Activated naive CD8-positive, alpha-beta T cell treated with anti-CD3 and anti-CD28 coated beads, Interleukin-2, amount 10 ng/mL, durations not matched to agents 7 days and 5 days (primary cell): ENCODE measurements around the gene KCNA2. TPM values are rescaled to one million over a fixed set of nuclear protein-coding genes. Genes with fewer than 3 reads are reported as not detected.

Experiments used
- ATAC-seq: fragments of 150-1000 bp; cut with Tn5 transposase; one replicate; pipeline ENCODE4 v1.10.0; 2021; ENCODE audit warnings: low read depth, moderate library complexity
- POLR2A ChIA-PET: fragments of 350-600 bp; sonication (Branson Sonifier 250); formaldehyde crosslinking; loops from one replicate; lab custom pipeline; 2021; ENCODE audit warnings: antibody characterized with exemption; lab: Charles Lee
- DNase-seq: peaks from one replicate; pipeline ENCODE4 v3.0.0; 2021
- H3K27ac Mint-ChIP-seq: one replicate; pipeline ENCODE4 v1.8.0; 2022; ENCODE audit warnings: mild to moderate bottlenecking, mixed read lengths
- H3K27me3 Mint-ChIP-seq: one replicate; pipeline ENCODE4 v1.8.0; 2022; ENCODE audit warnings: mild to moderate bottlenecking, moderate library complexity, mixed read lengths
- H3K36me3 Mint-ChIP-seq: one replicate; pipeline ENCODE4 v1.8.0; 2021; ENCODE audit warnings: mild to moderate bottlenecking, mixed read lengths
- H3K4me1 Mint-ChIP-seq: one replicate; pipeline ENCODE4 v1.8.0; 2021; ENCODE audit warnings: mixed read lengths
- H3K4me3 Mint-ChIP-seq: one replicate; pipeline ENCODE4 v1.8.0; 2022; ENCODE audit warnings: mild to moderate bottlenecking, moderate library complexity, mixed read lengths
- H3K9me3 Mint-ChIP-seq: one replicate; pipeline ENCODE4 v1.8.0; 2021; ENCODE audit warnings: mixed read lengths
- total RNA-seq, 2 experiments: library from RNA; stranded (reverse); gene quantifications; one replicate each; pipeline ENCODE4 v1.2.3, GENCODE V29; 2021

Gene KCNA2
- total RNA-seq, 2 experiments from 2014 or later: 1.1 to 1.6 TPM

GRCh38 chr1:110636149-110636935 is 30.2 kb upstream of the KCNA2 start:
- peak overlapping the region; percentile 91 for H3K27ac Mint-ChIP-seq
- peak overlapping the region; percentile 65 for H3K4me3 Mint-ChIP-seq
- POLR2A ChIA-PET: interaction anchor here (1.1 to 5.7 kb wide), 5 partner anchors 11 to 239 kb away, joined by 3 to 76 read pairs (median 4); partner anchors contain the start of gene KCNA3
- peaks cover 13% of the 10 kb centered on the region for H3K36me3 Mint-ChIP-seq
- DNase-seq (no peak), ATAC-seq (no peak)
- H3K27me3 Mint-ChIP-seq: no peaks in the 10 kb centered on the region
- peaks cover 67% of the 10 kb centered on the region for H3K4me1 Mint-ChIP-seq
- H3K9me3 Mint-ChIP-seq: peaks cover 5% of the 10 kb centered on the region

GRCh38 chr1:110635434-110635833 is 29.3 kb upstream of the KCNA2 start:
- Mint-ChIP-seq H3K27ac (peak overlapping the region; percentile 91), H3K9me3 (peaks cover 4% of the 10 kb centered on the region), H3K36me3 (peaks cover 11% of the 10 kb centered on the region), H3K4me3 (peak overlapping the region; percentile 65), H3K27me3 (no peaks in the 10 kb centered on the region), H3K4me1 (peaks cover 65% of the 10 kb centered on the region)
- DNase-seq (no peak), ATAC-seq (no peak)
- POLR2A ChIA-PET: interaction anchor here (0.8 to 5.7 kb wide), 5 partner anchors 12 to 240 kb away, joined by 3 to 76 read pairs (median 6); partner anchors contain the start of gene KCNA3

DNA sequence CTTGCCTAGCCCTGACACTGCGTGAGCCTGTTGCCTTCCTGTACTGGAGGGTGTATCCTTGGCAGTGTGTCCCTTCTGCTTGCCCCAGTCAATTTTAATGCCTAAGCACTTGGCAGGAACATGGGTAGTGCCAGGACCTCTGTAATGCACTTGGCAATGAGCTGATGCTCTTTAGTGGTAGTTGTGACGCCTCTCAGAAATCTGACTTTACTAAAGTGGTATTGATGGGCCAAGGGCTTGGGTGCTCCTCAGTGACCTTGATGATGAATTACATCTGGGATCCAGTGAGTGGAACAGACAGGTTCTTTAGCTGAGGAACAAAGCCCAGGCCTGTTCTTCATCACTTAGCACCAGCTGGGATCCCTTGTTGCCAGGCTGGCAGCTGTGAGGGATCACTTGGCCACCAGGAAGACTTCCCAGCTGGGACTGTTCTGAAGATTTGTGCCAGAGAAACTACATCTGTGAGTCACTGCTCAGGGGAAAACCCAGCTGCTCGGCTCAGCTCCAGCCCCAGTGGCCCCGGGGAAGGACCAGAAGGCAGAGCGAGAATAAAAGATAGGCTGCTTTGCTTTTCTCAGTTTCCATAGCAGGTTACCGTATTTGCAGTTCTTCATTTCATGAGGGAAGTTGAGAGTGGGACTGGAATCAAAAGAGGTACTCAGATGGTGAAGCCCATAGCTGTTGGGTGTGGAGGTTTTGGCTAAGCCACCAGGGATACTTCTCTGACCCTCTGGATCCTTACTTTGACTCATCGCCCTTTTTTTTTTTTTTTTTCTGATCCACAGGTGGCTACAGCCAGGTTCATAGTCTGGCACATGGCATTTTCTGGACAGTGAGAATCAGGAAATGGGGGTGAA is 28.5 kb upstream of the KCNA2 start:
- H3K27me3 Mint-ChIP-seq: no peaks in the 10 kb centered on the region
- H3K9me3 Mint-ChIP-seq: peaks cover 1% of the 10 kb centered on the region
- H3K4me1 Mint-ChIP-seq: peaks cover 61% of the 10 kb centered on the region
- POLR2A ChIA-PET: interaction anchor here (0.7 to 5.7 kb wide), 9 partner anchors 12 to 1080 kb away, joined by 3 to 76 read pairs (median 5); partner anchors contain the start of gene KCNA3
- peaks cover 4% of the 10 kb centered on the region for H3K36me3 Mint-ChIP-seq
- peak overlapping the region; percentile 65 for H3K4me3 Mint-ChIP-seq
- H3K27ac Mint-ChIP-seq: peak overlapping the region; percentile 91
- ATAC-seq (peak; percentile 11), DNase-seq (peak; percentile 55)

- Mint-ChIP-seq H3K36me3 (peaks cover 2% of the 10 kb centered on the region), H3K27me3 (no peaks in the 10 kb centered on the region), H3K27ac (peak overlapping the region; percentile 91), H3K9me3 (no peaks in the 10 kb centered on the region), H3K4me1 (peaks cover 59% of the 10 kb centered on the region), H3K4me3 (peak overlapping the region; percentile 65)
- DNase-seq (no peak), ATAC-seq (no peak)
- POLR2A ChIA-PET: interaction anchor here (0.7 to 5.7 kb wide), 6 partner anchors 13 to 580 kb away, joined by 3 to 76 read pairs (median 8); partner anchors contain the start of gene KCNA3
Observed at GRCh38 chr1:110634086-110634454, 27.9 kb upstream of the KCNA2 start.

GRCh38 chr1:110633646-110634030 is 27.5 kb upstream of the KCNA2 start:
- Mint-ChIP-seq H3K9me3 (no peaks in the 10 kb centered on the region), H3K27ac (peak overlapping the region; percentile 91), H3K4me3 (peak overlapping the region; percentile 56), H3K36me3 (peaks cover 2% of the 10 kb centered on the region), H3K4me1 (peaks cover 58% of the 10 kb centered on the region), H3K27me3 (no peaks in the 10 kb centered on the region)
- POLR2A ChIA-PET: interaction anchor here (0.7 to 5.7 kb wide), 5 partner anchors 13 to 581 kb away, joined by 3 to 76 read pairs (median 10); partner anchors contain the start of gene KCNA3
- ATAC-seq: no peak
- no peak for DNase-seq

DNA sequence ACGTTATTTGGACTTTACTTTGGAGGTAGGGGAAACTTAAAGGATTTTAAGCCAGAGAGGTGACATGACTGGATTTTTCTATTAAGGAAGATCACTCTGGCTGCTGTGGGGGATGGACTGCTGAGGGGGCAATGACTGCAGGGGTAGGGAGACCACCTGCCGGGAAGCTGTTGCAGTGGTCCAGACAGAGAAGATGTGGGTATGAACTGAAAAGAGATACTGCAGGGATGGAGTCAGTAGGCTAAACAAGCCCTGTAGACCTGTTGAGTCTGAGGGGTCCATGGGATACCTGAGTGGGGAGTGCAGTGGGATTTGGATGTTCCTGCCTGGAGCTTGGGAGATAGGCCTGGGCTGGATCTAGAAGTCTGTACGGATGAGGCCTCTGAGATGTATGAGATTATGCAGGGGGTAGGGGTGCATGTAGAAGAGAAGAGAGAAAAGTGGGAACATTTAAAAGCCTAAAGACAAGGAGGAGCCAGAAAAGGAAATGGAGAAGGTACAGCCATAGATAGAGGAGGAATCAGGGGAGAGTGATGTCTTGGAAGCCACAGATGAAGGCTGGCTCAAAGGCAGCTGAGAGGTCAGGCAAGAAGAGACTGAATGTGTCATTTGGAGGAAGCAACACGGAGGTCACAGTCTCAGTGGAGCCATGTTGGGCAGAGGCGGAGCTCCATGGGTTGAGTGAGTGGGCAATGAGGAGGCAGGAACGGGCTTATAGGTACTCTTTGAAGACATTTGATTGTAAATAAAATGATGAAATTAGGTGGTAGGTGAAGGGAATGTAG is 25.9 kb upstream of the KCNA2 start:
- H3K9me3 Mint-ChIP-seq: no peaks in the 10 kb centered on the region
- ATAC-seq: no peak
- H3K4me1 Mint-ChIP-seq: peaks cover 58% of the 10 kb centered on the region
- H3K36me3 Mint-ChIP-seq: peaks cover 8% of the 10 kb centered on the region
- POLR2A ChIA-PET: interaction anchor here (0.9 to 5.0 kb wide), 6 partner anchors 12 to 155 kb away, joined by 3 to 65 read pairs (median 18); partner anchors contain the start of gene KCNA3
- H3K27ac Mint-ChIP-seq: no peak overlapping the region
- no peak overlapping the region for H3K4me3 Mint-ChIP-seq
- DNase-seq: no peak
- H3K27me3 Mint-ChIP-seq: no peaks in the 10 kb centered on the region

DNA sequence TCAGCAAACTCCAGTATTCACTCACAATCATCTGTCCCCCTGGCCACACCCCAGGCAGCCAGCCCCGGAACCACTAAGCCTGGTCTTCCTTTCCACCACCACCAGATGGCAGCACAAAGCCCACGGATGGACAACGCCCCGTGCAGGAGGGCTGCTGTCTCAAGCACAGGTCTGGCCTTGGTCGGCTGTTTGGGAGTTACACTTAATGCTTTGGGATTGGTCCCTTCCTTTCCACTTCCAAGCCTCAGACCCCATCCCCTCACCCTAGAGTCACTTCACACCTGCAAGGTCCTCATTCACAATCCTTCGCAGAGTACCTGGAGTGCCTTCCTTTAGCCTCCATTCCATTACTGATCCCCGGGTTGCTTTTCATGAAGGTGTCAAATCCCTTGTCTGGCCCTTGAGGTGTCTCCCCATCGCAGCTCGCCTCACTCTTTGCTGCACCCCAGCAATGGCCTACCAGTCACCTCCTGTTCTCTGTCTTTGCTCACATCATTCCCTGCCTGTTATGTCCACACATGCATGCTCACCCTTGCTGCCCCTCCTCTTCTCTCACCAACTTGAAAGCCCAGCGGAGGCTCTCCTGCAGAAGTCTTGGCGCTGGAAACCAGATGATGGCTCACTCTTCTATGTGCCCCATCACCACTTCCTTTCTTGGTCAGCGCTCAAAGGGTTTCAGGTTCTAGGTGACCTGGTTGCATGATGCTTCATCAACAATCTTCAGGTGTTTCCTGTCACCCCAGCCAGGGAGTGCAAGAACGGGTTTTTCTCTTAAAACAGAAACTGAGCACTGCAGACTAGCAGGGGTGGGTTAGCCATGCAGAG is 24.9 kb upstream of the KCNA2 start:
- Mint-ChIP-seq H3K4me1 (peaks cover 60% of the 10 kb centered on the region), H3K27me3 (no peaks in the 10 kb centered on the region)
- POLR2A ChIA-PET: interaction anchor here (0.9 to 5.0 kb wide), 6 partner anchors 11 to 156 kb away, joined by 3 to 65 read pairs (median 18); partner anchors contain the start of gene KCNA3

DNA sequence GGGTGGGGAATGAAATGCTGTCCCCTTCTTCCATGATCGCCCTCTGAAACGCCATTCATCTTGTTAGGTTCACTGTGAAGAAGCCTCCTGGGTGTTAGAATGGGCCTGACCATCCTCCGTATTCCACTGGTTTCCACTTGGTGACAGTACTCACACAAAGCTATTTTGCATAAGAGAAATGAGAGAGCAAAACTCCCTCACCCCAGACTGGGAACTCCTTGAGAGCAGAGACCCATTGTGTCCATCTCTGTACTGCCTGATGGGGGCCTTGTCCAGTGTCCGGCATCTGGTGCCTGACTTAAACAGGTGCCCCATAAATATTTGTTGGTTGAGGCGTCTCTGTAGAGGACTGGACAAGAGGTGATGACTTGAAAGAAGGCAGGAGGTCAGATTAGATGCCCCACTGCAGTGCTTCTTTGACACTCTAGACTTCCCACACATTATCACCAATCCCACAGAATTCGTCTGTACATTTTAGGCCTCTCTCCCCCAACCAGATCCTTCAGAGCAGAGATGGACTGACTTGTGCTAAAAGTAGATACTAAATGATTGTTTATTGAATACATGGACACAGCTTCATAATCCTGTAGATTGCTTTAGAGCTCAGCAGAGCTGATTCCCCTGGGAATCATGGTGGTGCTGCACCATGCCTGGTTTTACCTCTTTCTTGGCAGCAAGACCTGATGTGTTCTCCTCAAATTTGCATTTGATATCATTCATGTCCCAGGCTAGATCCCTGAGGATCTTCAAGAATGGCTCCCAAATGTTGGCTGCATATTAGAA is 22.4 kb upstream of the KCNA2 start:
- Mint-ChIP-seq H3K27ac (peak overlapping the region; percentile 2), H3K4me3 (no peak overlapping the region), H3K27me3 (peaks cover 1% of the 10 kb centered on the region), H3K4me1 (peaks cover 38% of the 10 kb centered on the region), H3K9me3 (peaks cover 3% of the 10 kb centered on the region), H3K36me3 (peaks cover 15% of the 10 kb centered on the region)
- DNase-seq (no peak), ATAC-seq (no peak)
- POLR2A ChIA-PET: interaction anchor here (1.6 to 5.0 kb wide), 2 partner anchors 8 to 19 kb away, joined by 4 to 34 read pairs; no protein-coding TSS in a partner anchor

More for the DNA sequence above, 24.9 kb upstream of the KCNA2 start:
- Mint-ChIP-seq H3K9me3 (no peaks in the 10 kb centered on the region), H3K27ac (no peak overlapping the region), H3K4me3 (no peak overlapping the region), H3K36me3 (peaks cover 12% of the 10 kb centered on the region)
- DNase-seq (peak; percentile 87), ATAC-seq (peak; percentile 78)

- DNase-seq (no peak), ATAC-seq (no peak)
- Mint-ChIP-seq H3K27me3 (peaks cover 2% of the 10 kb centered on the region), H3K36me3 (peaks cover 19% of the 10 kb centered on the region), H3K4me1 (peaks cover 32% of the 10 kb centered on the region), H3K4me3 (peak overlapping the region; percentile 11), H3K9me3 (peaks cover 3% of the 10 kb centered on the region), H3K27ac (no peak overlapping the region)
- POLR2A ChIA-PET: interaction anchor here (0.7 to 5.0 kb wide), 3 partner anchors 8 to 605 kb away, joined by 3 to 34 read pairs (median 4); no protein-coding TSS in a partner anchor
Observed at GRCh38 chr1:110627764-110628163, 21.6 kb upstream of the KCNA2 start.

DNA sequence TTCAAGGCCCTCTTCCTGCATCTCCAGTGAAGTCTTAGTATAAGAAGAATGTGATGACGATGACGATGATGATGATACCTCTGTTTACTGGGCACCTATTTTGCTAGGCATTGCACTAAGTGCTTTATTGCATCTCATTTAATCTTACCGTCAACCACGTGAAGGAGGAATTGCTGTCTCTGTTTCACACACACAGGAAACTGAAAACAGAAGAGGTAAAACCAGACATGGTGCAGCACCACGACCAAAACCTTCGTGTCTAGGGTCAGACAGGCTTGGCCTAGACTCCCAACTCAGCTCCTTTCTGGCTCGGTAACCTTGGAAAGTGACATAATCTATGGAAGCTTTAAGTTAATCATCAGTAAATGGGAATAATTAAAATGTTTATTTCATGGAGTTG is 20.7 kb upstream of the KCNA2 start:
- peaks cover 32% of the 10 kb centered on the region for H3K4me1 Mint-ChIP-seq
- ATAC-seq (no peak), DNase-seq (no peak)
- H3K36me3 Mint-ChIP-seq: peaks cover 20% of the 10 kb centered on the region
- peak overlapping the region; percentile 37 for H3K4me3 Mint-ChIP-seq
- H3K9me3 Mint-ChIP-seq: peaks cover 3% of the 10 kb centered on the region
- peak overlapping the region; percentile 52 for H3K27ac Mint-ChIP-seq
- H3K27me3 Mint-ChIP-seq: peaks cover 2% of the 10 kb centered on the region
- POLR2A ChIA-PET: interaction anchor here (0.7 to 1.4 kb wide), 4 partner anchors 21 to 606 kb away, joined by 3 read pairs; no protein-coding TSS in a partner anchor

GRCh38 chr1:110620686-110621085 is 14.5 kb upstream of the KCNA2 start:
- Mint-ChIP-seq H3K27me3 (peaks cover 3% of the 10 kb centered on the region), H3K4me1 (peaks cover 24% of the 10 kb centered on the region), H3K4me3 (peak overlapping the region; percentile 86), H3K36me3 (peaks cover 11% of the 10 kb centered on the region), H3K9me3 (peaks cover 3% of the 10 kb centered on the region), H3K27ac (peak overlapping the region; percentile 90)
- POLR2A ChIA-PET: interaction anchor here (0.9 to 2.8 kb wide), 9 partner anchors 10 to 255 kb away, joined by 3 to 46 read pairs (median 10); partner anchors contain the start of gene KCNA3
- no peak for ATAC-seq
- DNase-seq: no peak
